Esophagus squamous epithelium (tissue), 5 donors: Measurements from ENCODE around the gene GOLPH3L. TPM values are rescaled to one million over a fixed set of nuclear protein-coding genes. Genes with fewer than 3 reads are reported as not detected.

Experiments used
- DNase-seq: peaks from one replicate; lab custom pipeline; 2025; lab: John Stamatoyannopoulos, UW
- H3K27ac ChIP-seq, 4 donors: fragments of 200-600 bp; sonication (generic); one replicate each; pipeline ENCODE4 v1.5.1; 2016 to 2019; ENCODE audit warnings: mild to moderate bottlenecking in 1 of 4
- H3K27me3 ChIP-seq, 4 donors: fragments of 200-600 bp; sonication (generic); 1 replicate in 3 of 4; 2 replicates in 1 of 4; pipeline versions ENCODE4 v1.5.1 to v1.6.0; 2017 to 2021; ENCODE audit warnings: antibody characterized with exemption in 1 of 4
- H3K36me3 ChIP-seq, 3 donors: fragments of 200-600 bp; sonication (generic); one replicate each; pipeline ENCODE4 v1.5.1; 2016 to 2019
- H3K4me1 ChIP-seq, 3 donors: fragments of 200-600 bp; sonication (generic); one replicate each; pipeline ENCODE4 v1.5.1; 2017 to 2019
- H3K4me3 ChIP-seq, 4 donors: fragments of 200-600 bp; sonication (generic); 1 replicate in 3 of 4; 2 replicates in 1 of 4; pipeline ENCODE4 v1.5.1; 2016 to 2019; ENCODE audit warnings: mild to moderate bottlenecking in 2 of 4, moderate library complexity in 1 of 4
- H3K9me3 ChIP-seq, 3 donors: fragments of 200-600 bp; sonication (generic); one replicate each; pipeline ENCODE4 v1.5.1; 2016 to 2019
- POLR2A ChIP-seq, 4 donors: fragments of 450-650 bp; IDR thresholded peaks; one replicate each; pipeline ENCODE4 v1.6.1; 2017; ENCODE audit warnings: antibody characterized with exemption in 4 of 4, mild to moderate bottlenecking in 4 of 4, moderate library complexity in 3 of 4
- WGBS, 2 donors: methylation state at CpG; one replicate each; pipeline ENCODE4 v1.1.5; 2018; 5-methylcytosine and 5-hydroxymethylcytosine counted together
- intact Hi-C: fragments of 100-400 bp; cut with DNase I; formaldehyde crosslinking; loops from one replicate; pipeline ENCODE4 v1.15.0; 2022
- total RNA-seq, 4 donors: library from RNA; depleted of rRNA; stranded (reverse); fragments of >200 nt; gene quantifications; one replicate each; pipeline ENCODE4 v1.1.0, GENCODE V29; 2016
- TF ChIP-seq, protein P1 (sequence below), 6 experiments: fragments of 450-650 bp in 4 of 6; fragments of 200-600 bp in 2 of 6; sonication (generic) in 2 of 6; IDR thresholded peaks; one replicate each; pipeline ENCODE4 v1.5.1; 2016 to 2019; ENCODE audit warnings: antibody characterized with exemption in 6 of 6, mild to moderate bottlenecking in 4 of 6, moderate library complexity in 4 of 6
- donor health status: DM: yes; HTN: yes; CAD: no.

The GOLPH3L gene
- total RNA-seq, 4 donors from 2014 or later, result 26.1 to 38.6 (median 31.8) TPM

DNA sequence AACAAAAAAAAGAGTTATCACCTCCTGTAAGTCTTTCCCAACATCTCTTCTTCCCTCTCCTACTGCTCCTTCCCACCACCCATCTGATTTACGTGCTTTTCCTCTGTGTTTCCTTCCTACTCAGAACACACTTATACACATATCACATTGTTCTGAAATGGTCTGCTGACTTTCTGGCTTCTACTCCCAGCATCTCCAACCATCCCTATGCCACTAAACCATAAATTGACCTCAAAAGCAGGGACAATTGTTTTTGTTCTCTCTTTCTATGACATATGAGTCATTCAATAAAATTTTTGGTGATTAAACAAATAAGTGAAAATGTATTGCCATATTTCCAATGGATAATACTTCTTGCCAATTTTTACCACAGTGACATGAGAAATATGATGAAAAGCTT is 8.2 kb downstream of the GOLPH3L start:
- H3K9me3 ChIP-seq, result no peaks in the 10 kb centered on the region
- TF ChIP-seq POLR2A (IDR thresholded peaks at IDR 0.05), result no peak
- TF ChIP-seq, protein P1, sequence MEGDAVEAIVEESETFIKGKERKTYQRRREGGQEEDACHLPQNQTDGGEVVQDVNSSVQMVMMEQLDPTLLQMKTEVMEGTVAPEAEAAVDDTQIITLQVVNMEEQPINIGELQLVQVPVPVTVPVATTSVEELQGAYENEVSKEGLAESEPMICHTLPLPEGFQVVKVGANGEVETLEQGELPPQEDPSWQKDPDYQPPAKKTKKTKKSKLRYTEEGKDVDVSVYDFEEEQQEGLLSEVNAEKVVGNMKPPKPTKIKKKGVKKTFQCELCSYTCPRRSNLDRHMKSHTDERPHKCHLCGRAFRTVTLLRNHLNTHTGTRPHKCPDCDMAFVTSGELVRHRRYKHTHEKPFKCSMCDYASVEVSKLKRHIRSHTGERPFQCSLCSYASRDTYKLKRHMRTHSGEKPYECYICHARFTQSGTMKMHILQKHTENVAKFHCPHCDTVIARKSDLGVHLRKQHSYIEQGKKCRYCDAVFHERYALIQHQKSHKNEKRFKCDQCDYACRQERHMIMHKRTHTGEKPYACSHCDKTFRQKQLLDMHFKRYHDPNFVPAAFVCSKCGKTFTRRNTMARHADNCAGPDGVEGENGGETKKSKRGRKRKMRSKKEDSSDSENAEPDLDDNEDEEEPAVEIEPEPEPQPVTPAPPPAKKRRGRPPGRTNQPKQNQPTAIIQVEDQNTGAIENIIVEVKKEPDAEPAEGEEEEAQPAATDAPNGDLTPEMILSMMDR (IDR thresholded peaks at IDR 0.05), result no peak
- H3K4me1 ChIP-seq, result peaks cover 0 to 46% (median 4%) of the 10 kb centered on the region in 3 donors
- no peaks in the 10 kb centered on the region for H3K27me3 ChIP-seq
- H3K27ac ChIP-seq, result no peak overlapping the region
- peaks cover 0 to 81% (median under 1%) of the 10 kb centered on the region in 3 donors for H3K36me3 ChIP-seq
- no peak for DNase-seq
- no peak overlapping the region for H3K4me3 ChIP-seq
- WGBS, 2 donors, result 79 to 89% methylated on average over 1 of the region's 1 CpG
- intact Hi-C loops, result no loop called here

DNA sequence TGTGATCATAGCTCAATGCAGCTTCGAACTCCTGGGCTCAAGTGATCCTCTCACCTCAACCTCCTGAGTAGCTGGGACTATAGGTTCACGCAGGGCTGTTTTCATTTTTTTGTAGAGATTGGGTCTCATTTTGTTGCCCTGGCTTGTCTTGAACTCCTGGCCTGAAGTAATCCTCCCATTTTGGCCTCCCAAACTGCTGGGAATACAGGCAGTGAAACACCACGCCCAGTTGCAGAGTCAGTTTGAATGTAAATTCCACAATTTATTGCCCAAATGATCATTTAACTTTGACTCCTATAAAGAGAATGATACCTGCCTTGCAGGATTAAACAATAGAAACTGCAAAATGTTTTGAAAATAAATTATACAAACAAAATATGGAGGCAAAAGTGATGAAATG is 10.7 kb downstream of the GOLPH3L start:
- Histone ChIP-seq H3K27me3 (no peaks in the 10 kb centered on the region), H3K9me3 (no peaks in the 10 kb centered on the region), H3K4me1 (peaks cover 0 to 27% (median 4%) of the 10 kb centered on the region in 3 donors), H3K4me3 (no peak overlapping the region), H3K36me3 (peaks cover 0 to 77% (median 5%) of the 10 kb centered on the region in 3 donors), H3K27ac (no peak overlapping the region)
- TF ChIP-seq, protein P1 (IDR thresholded peaks at IDR 0.05), result no peak
- TF ChIP-seq POLR2A (IDR thresholded peaks at IDR 0.05), result no peak
- 92 to 96% methylated on average over 3 of the region's 3 CpGs for WGBS, 2 donors
- intact Hi-C loops, result no loop called here
- DNase-seq, result no peak

DNA sequence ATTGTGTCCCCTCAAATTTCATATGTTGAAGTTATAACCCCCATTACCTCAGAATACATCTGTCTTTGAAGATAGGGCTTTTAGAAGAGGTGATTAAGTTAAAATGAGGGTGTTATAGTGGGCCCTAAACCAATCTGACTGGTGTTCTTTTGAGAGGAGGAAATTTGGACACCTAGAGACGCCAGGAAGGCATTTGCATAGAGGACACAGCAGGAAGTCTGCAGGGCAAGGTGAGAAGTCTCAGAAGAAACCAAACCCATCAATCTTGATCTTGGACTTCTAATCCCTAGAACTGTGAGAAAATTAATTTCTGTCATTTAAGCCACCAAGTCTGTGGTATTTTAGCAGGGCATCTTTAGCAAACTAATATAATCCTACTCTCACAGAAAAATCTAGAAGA is 13.0 kb downstream of the GOLPH3L start:
- no peak overlapping the region for H3K4me3 ChIP-seq
- intact Hi-C loops, result no loop called here
- peaks cover 0 to 69% (median 5%) of the 10 kb centered on the region in 3 donors for H3K36me3 ChIP-seq
- H3K9me3 ChIP-seq, result no peaks in the 10 kb centered on the region
- peaks cover 0 to 22% (median 0%) of the 10 kb centered on the region in 3 donors for H3K4me1 ChIP-seq
- DNase-seq, result no peak
- no peak overlapping the region for H3K27ac ChIP-seq
- 42 to 54% methylated on average over 1 of the region's 1 CpG for WGBS, 2 donors
- TF ChIP-seq, protein P1 (IDR thresholded peaks at IDR 0.05), result no peak
- TF ChIP-seq POLR2A (IDR thresholded peaks at IDR 0.05), result no peak
- no peaks in the 10 kb centered on the region for H3K27me3 ChIP-seq

DNA sequence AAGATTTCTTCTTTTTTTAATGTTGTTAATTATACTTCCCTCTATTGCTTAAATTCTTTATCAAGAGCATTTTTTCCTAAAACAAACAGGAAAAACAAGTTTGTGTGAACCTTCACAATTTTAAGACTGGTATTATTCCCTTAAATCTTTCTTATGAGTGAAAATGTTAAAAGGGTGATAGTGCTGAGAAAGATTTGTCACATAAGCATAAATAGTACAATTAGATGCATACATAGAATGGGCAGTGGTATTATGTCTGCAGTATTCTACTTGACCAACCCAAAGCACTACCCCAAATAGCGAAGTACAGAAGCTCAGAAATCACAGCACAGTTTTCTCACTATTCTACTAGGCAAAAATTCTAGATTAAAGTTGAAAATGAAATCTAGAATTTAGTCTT is 18.0 kb downstream of the GOLPH3L start:
- no peak for DNase-seq
- Histone ChIP-seq H3K9me3 (no peaks in the 10 kb centered on the region), H3K4me3 (no peak overlapping the region), H3K27ac (no peak overlapping the region), H3K27me3 (no peaks in the 10 kb centered on the region), H3K36me3 (peaks cover 5 to 66% (median 8%) of the 10 kb centered on the region in 3 donors), H3K4me1 (peaks cover 0 to 13% (median 0%) of the 10 kb centered on the region in 3 donors)
- WGBS, 2 donors, result 95 to 96% methylated on average over 1 of the region's 1 CpG
- TF ChIP-seq, protein P1 (IDR thresholded peaks at IDR 0.05), result no peak
- no peak for TF ChIP-seq POLR2A (IDR thresholded peaks at IDR 0.05)
- intact Hi-C loops, result no loop called here

DNA sequence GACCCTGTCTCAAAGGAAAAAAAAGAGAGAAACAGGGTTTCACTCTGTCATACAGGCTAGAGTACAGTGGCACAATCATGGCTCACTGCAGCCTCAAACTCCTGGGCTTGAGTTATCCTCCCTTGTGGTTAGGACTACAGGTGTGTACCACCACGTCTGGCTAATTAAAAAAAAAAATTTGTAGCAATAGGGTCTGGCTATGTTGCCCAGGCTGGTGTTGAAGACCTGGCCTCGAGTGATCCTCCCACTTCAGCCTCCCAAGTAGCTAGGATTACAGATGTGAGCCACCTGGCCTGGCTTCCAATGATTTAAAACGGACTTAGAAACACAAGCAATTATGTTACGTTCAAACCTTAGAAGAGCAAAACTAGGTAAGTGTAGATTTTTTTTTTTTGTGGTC is 22.1 kb downstream of the GOLPH3L start:
- no peak overlapping the region for H3K27ac ChIP-seq
- H3K4me3 ChIP-seq, result no peak overlapping the region
- TF ChIP-seq POLR2A (IDR thresholded peaks at IDR 0.05), result no peak
- TF ChIP-seq, protein P1 (IDR thresholded peaks at IDR 0.05), result no peak
- intact Hi-C loops, result no loop called here
- peaks cover 0 to 57% (median 8%) of the 10 kb centered on the region in 3 donors for H3K36me3 ChIP-seq
- no peaks in the 10 kb centered on the region for H3K9me3 ChIP-seq
- WGBS, 2 donors, result 92 to 98% methylated on average over 4 of the region's 4 CpGs
- no peak for DNase-seq
- H3K4me1 ChIP-seq, result peaks cover 0 to 14% (median 0%) of the 10 kb centered on the region in 3 donors
- H3K27me3 ChIP-seq, result no peaks in the 10 kb centered on the region
